K562 (cell line): ENCODE data around the gene SOWAHC. TPM values are rescaled to one million over a fixed set of nuclear protein-coding genes. Genes with fewer than 3 reads are reported as not detected.

Experiments
- ATAC-seq: fragments of 200-7000 bp; cut with Tn5 transposase; 3 replicates; pipeline ENCODE4 v1.9.1; 2020; ENCODE audit warnings: moderate library complexity
- BruUV-seq: library from RNA; stranded (reverse); fragments of 400-500 nt; replicated peaks from 2 replicates; lab custom pipeline; 2021; lab: Mats Ljungman, UMichigan
- CTCF ChIA-PET: fragments of 300-600 bp; formaldehyde crosslinking; extraction: SDS; loops from one replicate; lab custom pipeline; 2021; ENCODE audit warnings: low intra/inter-chr PET ratio; lab: Yijun Ruan, JAX
- POLR2A ChIA-PET: fragments of 300-600, 350-650 bp; sonication (Branson Sonifier 250); formaldehyde crosslinking; extraction: SDS; loops from one replicate; lab custom pipeline; 2021; ENCODE audit warnings: antibody characterized with exemption, inconsistent platforms; lab: Yijun Ruan, JAX
- DNase-seq, 4 experiments: peaks; one replicate each; pipeline versions ENCODE4 v3.0.0 to v3.0.0-alpha.2; 2011 to 2018; ENCODE audit warnings: low spot score in 3 of 4, mixed read lengths in 3 of 4; ENCODE audit errors: extremely low read depth in 1 of 4
- FAIRE-seq: peaks from 2 replicates; lab custom pipeline; 2011; peaks lifted over from hg19 to GRCh38; lab: Jason Lieb, UNC
- H2AFZ ChIP-seq: 2 replicates; pipeline ENCODE4 v1.6.0; 2011; ENCODE audit warnings: low read depth, low read length, control low read depth, inconsistent platforms
- H3K27ac ChIP-seq: fragments of 200-600 bp; 3 replicates; pipeline ENCODE4 v1.8.0; 2011; ENCODE audit warnings: low read depth, mild to moderate bottlenecking, control low read depth, inconsistent platforms, low read length, moderate library complexity, mixed read lengths; ENCODE audit errors: extremely low read depth
- H3K27me3 ChIP-seq, 2 experiments: fragments of 300-600 bp in 1 of 2; 2 replicates in 1 of 2; 3 replicates in 1 of 2; pipeline versions ENCODE4 v1.6.0 to v1.8.0; 2011; ENCODE audit warnings: inconsistent platforms in 2 of 2, low read length in 2 of 2, mild to moderate bottlenecking in 1 of 2, mixed read lengths in 1 of 2, moderate library complexity in 1 of 2; ENCODE audit not compliant: control insufficient read depth in 2 of 2, insufficient read depth in 2 of 2
- H3K36me3 ChIP-seq: fragments of 300-600 bp; 3 replicates; pipeline ENCODE4 v1.8.0; 2011; ENCODE audit warnings: mild to moderate bottlenecking, low read length, inconsistent platforms; ENCODE audit not compliant: control insufficient read depth, insufficient read depth
- H3K4me1 ChIP-seq, 2 experiments: fragments of 200-600 bp in 1 of 2; replicated peaks in 1 of 2; 2 replicates in 1 of 2; 3 replicates in 1 of 2; pipeline versions ENCODE4 v1.5.1 to v1.8.0; 2011; ENCODE audit warnings: inconsistent platforms in 2 of 2, low read length in 2 of 2, mild to moderate bottlenecking in 1 of 2, mixed read lengths in 1 of 2, moderate library complexity in 1 of 2; ENCODE audit not compliant: control insufficient read depth in 2 of 2, insufficient read depth in 2 of 2
- H3K4me2 ChIP-seq: 2 replicates; pipeline ENCODE4 v1.6.1; 2011; ENCODE audit warnings: low read length, control low read depth, inconsistent platforms, mixed read lengths; ENCODE audit not compliant: insufficient read depth
- H3K4me3 ChIP-seq: fragments of 200-600 bp; sonication (generic), shearing (Covaris generic); 2 replicates; pipeline ENCODE4 v1.5.1; 2016; ENCODE audit warnings: control low read depth, inconsistent platforms
- H3K79me2 ChIP-seq: fragments of 200-600 bp; 3 replicates; pipeline ENCODE4 v1.8.0; 2011; ENCODE audit warnings: low read length, inconsistent platforms; ENCODE audit not compliant: control insufficient read depth, insufficient read depth
- H3K9ac ChIP-seq, 2 experiments: 2 replicates each; pipeline versions ENCODE4 v1.6.0 to v1.6.1; 2011; ENCODE audit warnings: low read depth in 2 of 2, low read length in 2 of 2, control low read depth in 1 of 2, inconsistent platforms in 1 of 2, mild to moderate bottlenecking in 1 of 2, mixed read lengths in 1 of 2; ENCODE audit not compliant: insufficient read depth in 1 of 2
- H3K9me1 ChIP-seq: one replicate; pipeline ENCODE4 v1.6.0; 2011; ENCODE audit warnings: inconsistent platforms, mild to moderate bottlenecking, low read length, moderate library complexity; ENCODE audit not compliant: control insufficient read depth, insufficient read depth
- H3K9me3 ChIP-seq: replicated peaks from 2 replicates; pipeline ENCODE4 v1.5.1; 2011; ENCODE audit warnings: low read depth, low read length, inconsistent platforms; ENCODE audit not compliant: control insufficient read depth, insufficient read depth
- H4K20me1 ChIP-seq: replicated peaks from 2 replicates; pipeline ENCODE4 v1.6.1; 2011; ENCODE audit warnings: low read length, inconsistent platforms, mixed read lengths; ENCODE audit not compliant: control insufficient read depth, insufficient read depth
- ATF3 ChIP-seq, 2 experiments: fragments of 450-650 bp in 1 of 2; sonication (generic) in 1 of 2; formaldehyde crosslinking in 1 of 2; IDR thresholded peaks in 1 of 2; conservative IDR thresholded peaks in 1 of 2; 2 replicates each; pipeline versions ENCODE4 v1.6.1 to v1.8.1; 2016 to 2023; ENCODE audit warnings: mild to moderate bottlenecking in 2 of 2, moderate library complexity in 2 of 2, inconsistent platforms in 1 of 2, missing genetic modification reagents in 1 of 2
- BMI1 ChIP-seq: fragments of 150-350 bp; IDR thresholded peaks from 2 replicates; pipeline ENCODE4 v1.6.1; 2014; ENCODE audit warnings: low read length
- CREB1 ChIP-seq, 2 experiments: sonication (generic) in 1 of 2; formaldehyde crosslinking in 1 of 2; IDR thresholded peaks; 2 replicates each; pipeline versions ENCODE4 v1.6.1 to v1.8.0; 2012 to 2022; ENCODE audit warnings: inconsistent platforms in 1 of 2, mild to moderate bottlenecking in 1 of 2, missing genetic modification reagents in 1 of 2, moderate library complexity in 1 of 2
- ELF4 ChIP-seq: fragments of 450-650 bp; formaldehyde crosslinking; IDR thresholded peaks from 2 replicates; pipeline ENCODE4 v1.4.0; 2022; ENCODE audit warnings: missing genetic modification characterization
- FIP1L1 ChIP-seq: fragments of 200-400 bp; formaldehyde crosslinking; IDR thresholded peaks from 2 replicates; pipeline ENCODE4 v1.6.1; 2018; ENCODE audit warnings: mild to moderate bottlenecking, low read depth, low read length; ENCODE audit not compliant: poor library complexity, severe bottlenecking
- HMG20A ChIP-seq: fragments of 450-650 bp; formaldehyde crosslinking; conservative IDR thresholded peaks from 2 replicates; pipeline ENCODE4 v1.4.0; 2020; ENCODE audit warnings: mild to moderate bottlenecking, mixed read lengths
- HOMEZ ChIP-seq: fragments of 250-450 bp; sonication (Bioruptor Pico); IDR thresholded peaks from 2 replicates; pipeline ENCODE4 v1.4.0; 2020; ENCODE audit warnings: mild to moderate bottlenecking, moderate library complexity
- ILK ChIP-seq: fragments of 450-650 bp; IDR thresholded peaks from 2 replicates; pipeline ENCODE4 v1.6.1; 2016; ENCODE audit warnings: missing genetic modification characterization, low read depth, mild to moderate bottlenecking, missing compliant biosample characterization, moderate library complexity, borderline replicate concordance
- LEF1 ChIP-seq: fragments of 450-650 bp; IDR thresholded peaks from 2 replicates; pipeline ENCODE4 v1.6.1; 2016; ENCODE audit warnings: mild to moderate bottlenecking
- MTF1 ChIP-seq: fragments of 250-450 bp; sonication (Bioruptor Pico); IDR thresholded peaks from 2 replicates; pipeline ENCODE4 v1.9.0; 2021; ENCODE audit warnings: moderate library complexity, mild to moderate bottlenecking, inconsistent platforms, borderline replicate concordance
- PHF8 ChIP-seq: fragments of 200-600 bp; sonication (generic); IDR thresholded peaks from 2 replicates; pipeline ENCODE4 v1.6.1; 2012; ENCODE audit warnings: mixed run types, mild to moderate bottlenecking, inconsistent platforms, low read length, moderate library complexity, borderline replicate concordance
- PKNOX1 ChIP-seq: fragments of 450-650 bp; IDR thresholded peaks from 2 replicates; pipeline ENCODE4 v1.6.1; 2016
- SFPQ ChIP-seq: fragments of 200-400 bp; formaldehyde crosslinking; IDR thresholded peaks from 2 replicates; pipeline ENCODE4 v1.6.1; 2017; ENCODE audit warnings: mild to moderate bottlenecking, low read depth, low read length, moderate library complexity
- ZC3H11A ChIP-seq: IDR thresholded peaks from 2 replicates; pipeline ENCODE4 v1.6.1; 2012; ENCODE audit warnings: low read depth, low read length, improper control_type of control experiment
- ZNF778 ChIP-seq: fragments of 450-650 bp; formaldehyde crosslinking; IDR thresholded peaks from 2 replicates; pipeline ENCODE4 v1.4.0; 2020; ENCODE audit warnings: mild to moderate bottlenecking, moderate library complexity
- WGBS: fragments of 100-300 bp; shearing (Covaris generic); methylation state at CpG from one replicate; pipeline ENCODE4 v1.1.6; 2016; ENCODE audit warnings: low coverage, mixed read lengths; ENCODE audit not compliant: insufficient coverage; ENCODE audit errors: missing lambda C conversion rate; 5-methylcytosine and 5-hydroxymethylcytosine counted together
- in situ Hi-C: fragments of 300-500 bp; cut with MboI; formaldehyde crosslinking; loops from 4 replicates; pipeline ENCODE4 v1.15.0; 2018; ENCODE audit warnings: inconsistent platforms, mixed read lengths
- intact Hi-C: fragments of 100-400 bp; cut with micrococcal nuclease; formaldehyde crosslinking; loops from 2 replicates; pipeline ENCODE4 v1.14.2; 2022
- polyA plus RNA-seq, 8 experiments: library from polyadenylated mRNA; depleted of rRNA in 4 of 8; stranded (reverse) in 5 of 8; unstranded in 3 of 8; fragments of >200 nt; fragmentation: Nextera tagmentation in 2 of 8; fragmentation: Illumina TruSeq in 1 of 8; extraction: Ambion mirVana in 2 of 8; extraction: Trizol in 1 of 8; gene quantifications; 2 replicates each; pipeline versions ENCODE4 v1.2.1 to v1.2.3, GENCODE V29; 2011 to 2014; ENCODE audit warnings: inconsistent platforms in 1 of 8, missing spikeins in 1 of 8
- total RNA-seq, 7 experiments: library from RNA; depleted of rRNA in 6 of 7; stranded (reverse); fragments of >200 nt in 6 of 7; fragmentation: Illumina TruSeq in 2 of 7; extraction: Trizol in 2 of 7; gene quantifications; 2 replicates each; pipeline versions ENCODE4 v1.2.1 to v1.2.3, GENCODE V29; 2011 to 2021; ENCODE audit warnings: low replicate concordance in 1 of 7

SOWAHC gene
- total and polyA plus RNA-seq, 9 of the 15 experiments (the other 6 are each of a cell fraction or from before 2014, with no cell fraction given): 0.04 TPM; not detected in 8

DNA sequence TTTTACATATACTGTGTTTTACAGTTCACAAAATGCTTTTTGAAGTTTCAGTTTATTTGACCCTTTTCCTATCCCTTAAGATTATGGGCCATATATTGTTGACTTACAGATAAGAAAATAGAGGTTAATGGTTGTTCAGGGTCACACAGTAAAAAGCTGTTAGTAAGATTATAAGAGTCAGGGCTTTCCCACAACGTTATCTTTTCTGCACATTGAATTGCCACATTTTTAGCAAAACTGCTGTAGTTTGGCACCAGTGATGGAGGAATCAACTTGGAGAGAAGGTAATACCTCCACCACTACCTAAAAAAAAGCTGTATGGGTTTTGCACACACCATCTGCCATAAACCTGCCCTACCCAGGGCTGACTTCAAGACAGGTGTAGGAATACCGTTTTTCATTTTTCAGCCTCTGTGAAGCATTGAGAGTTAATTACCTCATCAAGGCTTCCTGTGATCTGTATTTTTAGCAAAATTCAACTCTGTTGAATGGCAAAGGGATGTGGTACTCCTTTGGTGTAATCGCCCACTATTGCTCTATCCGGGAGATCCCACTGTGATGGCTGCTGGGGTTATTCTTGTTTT is 5.0 kb downstream of the SOWAHC start (continued):
- TF ChIP-seq CREB1 (IDR thresholded peaks at IDR 0.05): no peak
- TF ChIP-seq CREB1 (CRISPR knock-in tag; IDR thresholded peaks at IDR 0.05): no peak
- no peak for TF ChIP-seq FIP1L1
- TF ChIP-seq ELF4: no peak

DNA sequence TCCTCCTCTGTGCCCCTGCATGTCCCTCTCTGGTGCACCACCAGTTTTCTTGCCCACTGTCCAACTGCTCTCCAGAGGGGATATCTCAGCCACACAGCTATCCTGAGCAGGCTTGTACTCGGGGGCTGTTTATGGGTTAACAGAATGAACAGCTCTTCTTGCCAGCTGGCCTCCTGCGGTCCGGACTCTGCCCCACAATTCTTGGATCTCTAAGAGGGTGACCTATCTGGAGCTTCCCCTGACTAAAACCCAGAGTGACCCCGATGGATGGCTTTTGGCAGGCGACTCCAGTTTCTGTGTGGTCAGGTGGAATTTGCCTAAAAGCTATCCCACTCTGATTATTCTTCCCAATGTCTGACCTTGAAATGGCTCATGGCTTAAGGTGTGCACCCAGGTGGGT is 9.1 kb downstream of the SOWAHC start:
- Histone ChIP-seq H3K4me1 (no peaks in the 10 kb centered on the region), H3K9me3 (no peaks in the 10 kb centered on the region), H3K79me2 (no peaks in the 10 kb centered on the region), H3K4me3 (no peak overlapping the region), H3K27ac (no peak overlapping the region), H3K27me3 (peaks cover 2 to 4% of the 10 kb centered on the region in 2 experiments; a peak in 2 of 5 replicates), H3K36me3 (no peaks in the 10 kb centered on the region), H3K9me1 (no peaks in the 10 kb centered on the region), H3K9ac (no peak overlapping the region), H4K20me1 (no peaks in the 10 kb centered on the region), H2AFZ (no peak overlapping the region), H3K4me2 (no peak overlapping the region)
- FAIRE-seq (no peak), DNase-seq (no peak), ATAC-seq (no peak)
- in situ Hi-C loops (no loop called here), intact Hi-C loops (no loop called here)
- CTCF ChIA-PET: no interaction called here
- POLR2A ChIA-PET: no interaction called here
- no TSS peak for BruUV-seq
- 0% methylated on average over 5 of the region's 5 CpGs for WGBS
- TF ChIP-seq ATF3 (IDR thresholded peaks at IDR 0.05): no peak
- TF ChIP-seq ATF3 (CRISPR knock-in tag; conservative IDR thresholded peaks at IDR 0.05): no peak
- TF ChIP-seq PHF8: no peak
- TF ChIP-seq ILK (tag): no peak
- TF ChIP-seq PKNOX1: no peak
- no peak for TF ChIP-seq ZNF778
- TF ChIP-seq HMG20A: no peak
- no peak for TF ChIP-seq HOMEZ (CRISPR knock-in tag)
- no peak for TF ChIP-seq SFPQ
- TF ChIP-seq MTF1 (CRISPR knock-in tag): no peak
- no peak for TF ChIP-seq ZC3H11A
- TF ChIP-seq LEF1: no peak
- TF ChIP-seq BMI1: no peak
